ENCODE measurements around the gene TM2D3. TPM values are rescaled to one million over a fixed set of nuclear protein-coding genes. Genes with fewer than 3 reads are reported as not detected.
A peak's percentile ranks its signal among the peaks of the same experiment; 100 is the strongest.

TM2D3 gene
- total RNA-seq (2021) = 30.5 and 34.9 TPM in 2 replicates
- long read RNA-seq, transcript TM2D3-202 (5 exons, 1,329 nt) = major isoform, 92 of 159 reads
- long read RNA-seq, transcript TM2D3-201 (6 exons, 1,381 nt) = minor isoform, 49 of 159 reads
- long read RNA-seq, partial matches to known transcripts = 1 of 159 reads
- long read RNA-seq, other reads (novel, unspliced or antisense) = 10 of 159 reads

DNA sequence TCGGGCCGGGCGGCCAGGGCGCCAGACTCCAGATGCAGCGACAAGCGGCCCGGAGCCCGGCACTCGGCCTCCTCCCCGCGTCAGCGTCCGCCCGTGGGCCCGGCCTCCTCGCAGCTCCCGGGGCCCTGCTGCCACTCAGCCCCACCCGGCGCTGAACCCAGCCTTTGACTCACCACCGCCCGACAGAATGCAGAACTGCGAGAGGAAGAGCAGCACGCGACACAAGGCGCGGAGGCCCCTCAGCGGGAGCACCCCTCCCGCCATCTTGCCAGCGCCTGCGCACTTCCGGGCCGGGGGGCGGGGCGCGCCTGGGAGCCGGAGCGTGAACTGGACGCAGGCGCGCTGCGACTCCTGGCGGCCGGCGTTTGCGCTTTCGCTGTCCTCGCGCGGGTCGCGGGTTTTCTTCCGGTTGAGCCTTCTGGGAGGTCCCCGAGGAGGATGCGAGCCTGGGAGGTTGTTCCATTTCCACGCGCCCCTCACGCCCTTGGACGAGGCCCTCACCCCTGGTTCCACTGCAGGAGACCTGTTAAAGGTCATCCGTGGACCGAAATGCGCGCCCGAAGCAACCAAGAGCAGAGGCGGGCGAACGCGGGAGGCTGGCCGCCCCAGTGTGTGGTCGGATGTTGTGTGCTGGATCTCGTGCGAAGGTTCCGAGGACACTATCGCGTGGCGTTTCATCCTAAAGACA, at the start of gene TM2D3:
TM2D3 (minus strand) TSS at position 284 of the 688 bp plus-strand sequence; CDS start at position 264, 20 bp downstream.
- Histone ChIP-seq H3K4me2 (ENCODE audit: insufficient read depth, insufficient read length, low read length) (peak within 1 kb of the TSS; percentile 71), H2BK15ac (ENCODE audit: low read depth, low read length) (no peak within 1 kb of the TSS), H3K27me3 (ENCODE audit: insufficient read depth, low read length) (no peaks in the 10 kb centered on the region), H2AK5ac (ENCODE audit: insufficient read length, low read length) (no peak within 1 kb of the TSS), H2BK5ac (ENCODE audit: insufficient read length, low read length) (no peak within 1 kb of the TSS), H3K9ac (ENCODE audit: extremely low read depth, insufficient read length, low read length) (peak within 1 kb of the TSS; percentile 74), H2BK120ac (ENCODE audit: low read depth, low read length, poor library complexity, severe bottlenecking) (no peak within 1 kb of the TSS), H4K20me1 (ENCODE audit: control insufficient read depth, insufficient read depth, insufficient read length) (no peaks in the 10 kb centered on the region), H3K4me1 (ENCODE audit: insufficient read depth, low read length) (no peaks in the 10 kb centered on the region), H4K91ac (ENCODE audit: insufficient read length, low read depth, low read length) (no peak within 1 kb of the TSS), H4K8ac (replicated peaks; ENCODE audit: insufficient read length, low read depth, low read length) (no peak within 1 kb of the TSS), H3T11ph (ENCODE audit: low read length) (no peak within 1 kb of the TSS), H3K18ac (ENCODE audit: insufficient read length, low read depth, low read length) (peak within 1 kb of the TSS; percentile 88), H3K4ac (ENCODE audit: low read depth, low read length) (no peak within 1 kb of the TSS), H3K79me2 (ENCODE audit: insufficient read depth, low read length) (peaks cover 3% of the 10 kb centered on the region; the same call in 1 of the 2 replicates), H3K56ac (ENCODE audit: insufficient read length, low read depth, low read length) (no peak within 1 kb of the TSS), H2AFZ (ENCODE audit: low read length) (peak within 1 kb of the TSS; percentile 11), H2BK20ac (ENCODE audit: low read depth, low read length, poor library complexity, severe bottlenecking) (no peak within 1 kb of the TSS), H3K9me3 (ENCODE audit: control insufficient read depth, low read depth, low read length) (no peaks in the 10 kb centered on the region), H3K23ac (ENCODE audit: insufficient read length, low read depth, low read length) (no peak within 1 kb of the TSS), H3K23me2 (ENCODE audit: insufficient read length, low read depth, low read length, poor library complexity, severe bottlenecking) (peaks cover 3% of the 10 kb centered on the region), H3K14ac (ENCODE audit: insufficient read depth, low read length) (peak within 1 kb of the TSS; percentile 87), H3K79me1 (ENCODE audit: insufficient read depth, low read depth, low read length, poor library complexity, severe bottlenecking) (no peaks in the 10 kb centered on the region), H3K27ac (ENCODE audit: insufficient read length, low read depth, low read length) (no peak within 1 kb of the TSS), H2BK12ac (ENCODE audit: insufficient read length, low read depth, low read length) (no peak within 1 kb of the TSS), H4K5ac (ENCODE audit: insufficient read length, low read depth, low read length) (no peak within 1 kb of the TSS)
- no peaks in the 10 kb centered on the region for H3K27me3 Mint-ChIP-seq (ENCODE audit: low read depth)
- H3K9me3 Mint-ChIP-seq = peaks cover 2 to 7% of the 10 kb centered on the region in 2 experiments; a peak in 3 of 5 replicates
- peak; percentile 85 for TF ChIP-seq CTCF (conservative IDR thresholded peaks at IDR 0.05)
- DNase-seq = peak; percentile 90
- peak within 1 kb of the TSS in 2 of 3 experiments; percentile 40 to 87; a peak in 3 of 7 replicates for H3K27ac Mint-ChIP-seq
- H3K36me3 Mint-ChIP-seq (ENCODE audit: insufficient read depth in 1 of 3, low read depth in 3 of 3) = peaks cover 9 to 30% (median 17%) of the 10 kb centered on the region in 3 experiments; a peak in 6 of 7 replicates
- no CpG with 5 or more reads among the region's 75 CpGs for WGBS (ENCODE audit: extremely low coverage, insufficient read length, low lambda C conversion rate)
- peak within 1 kb of the TSS; percentile 91 to 94 for H3K4me3 Mint-ChIP-seq
- H3K4me1 Mint-ChIP-seq = peaks cover 7 to 9% of the 10 kb centered on the region in 2 experiments

All from H9 (cell line).